IPS-15b (cell line): ENCODE data around the gene CFAP100.

Experiments used
- H3K27me3 ChIP-seq: one replicate; pipeline ENCODE4 v1.6.1; 2013; ENCODE audit warnings: low read length; ENCODE audit not compliant: control insufficient read depth, insufficient read depth
- H3K36me3 ChIP-seq: one replicate; pipeline ENCODE4 v1.6.1; 2013; ENCODE audit warnings: low read length; ENCODE audit not compliant: control insufficient read depth, insufficient read depth
- H3K4me1 ChIP-seq: one replicate; pipeline ENCODE4 v1.6.1; 2013; ENCODE audit warnings: mild to moderate bottlenecking, low read length; ENCODE audit not compliant: control insufficient read depth, insufficient read depth
- H3K4me3 ChIP-seq: one replicate; pipeline ENCODE4 v1.5.1; 2013; ENCODE audit warnings: low read depth, low read length
- H3K9ac ChIP-seq: one replicate; pipeline ENCODE4 v1.6.1; 2013; ENCODE audit warnings: low read depth, mild to moderate bottlenecking, low read length
- H3K9me3 ChIP-seq: one replicate; pipeline ENCODE4 v1.6.1; 2013; ENCODE audit warnings: mild to moderate bottlenecking, low read length; ENCODE audit not compliant: control insufficient read depth, insufficient read depth

The CFAP100 gene

GRCh38 chr3:126394179-126394976 is at the start of gene CFAP100:
Gene CFAP100, plus strand, starts transcription at chr3:126394909. Its CDS starts 1,092 bp downstream, at chr3:126396001.
- peaks cover 45% of the 10 kb centered on the region for H3K27me3 ChIP-seq
- H3K4me1 ChIP-seq: no peaks in the 10 kb centered on the region
- no peaks in the 10 kb centered on the region for H3K36me3 ChIP-seq
- H3K9ac ChIP-seq: no peak within 1 kb of the TSS
- peak within 1 kb of the TSS; percentile 42 for H3K4me3 ChIP-seq
- H3K9me3 ChIP-seq: no peaks in the 10 kb centered on the region

DNA sequence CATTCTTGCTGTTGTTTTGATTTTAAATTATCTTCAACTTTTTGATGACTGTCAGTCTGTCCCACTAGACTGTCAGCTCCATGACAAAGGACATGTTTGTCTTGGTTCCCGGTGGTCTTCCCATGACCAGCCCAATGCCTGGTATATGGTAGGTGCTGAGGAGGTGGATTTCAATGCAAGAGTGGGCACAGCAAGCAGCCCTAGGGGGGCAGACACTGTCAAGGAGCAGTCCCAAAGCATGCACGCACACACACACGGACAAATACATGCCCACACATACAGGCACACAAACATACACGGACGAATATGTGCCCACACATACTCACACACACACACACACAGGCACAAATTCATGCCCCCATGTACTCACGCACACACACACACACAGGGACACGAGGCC is 49.5 kb upstream of the CFAP100 start:
- H3K9ac ChIP-seq: no peak overlapping the region
- H3K9me3 ChIP-seq: no peaks in the 10 kb centered on the region
- H3K36me3 ChIP-seq: peaks cover 4% of the 10 kb centered on the region
- peaks cover 3% of the 10 kb centered on the region for H3K4me1 ChIP-seq
- H3K27me3 ChIP-seq: no peaks in the 10 kb centered on the region
- H3K4me3 ChIP-seq: no peak overlapping the region

- H3K27me3 ChIP-seq: no peaks in the 10 kb centered on the region
- no peak overlapping the region for H3K9ac ChIP-seq
- peaks cover 4% of the 10 kb centered on the region for H3K36me3 ChIP-seq
- peaks cover 3% of the 10 kb centered on the region for H3K4me1 ChIP-seq
- H3K4me3 ChIP-seq: no peak overlapping the region
- H3K9me3 ChIP-seq: no peaks in the 10 kb centered on the region
Observed at GRCh38 chr3:126345641-126346460, 48.9 kb upstream of the CFAP100 start.

GRCh38 chr3:126346466-126346865 is 48.2 kb upstream of the CFAP100 start:
- no peaks in the 10 kb centered on the region for H3K27me3 ChIP-seq
- H3K4me3 ChIP-seq: no peak overlapping the region
- peaks cover 5% of the 10 kb centered on the region for H3K36me3 ChIP-seq
- H3K9ac ChIP-seq: no peak overlapping the region
- H3K4me1 ChIP-seq: peaks cover 3% of the 10 kb centered on the region
- H3K9me3 ChIP-seq: no peaks in the 10 kb centered on the region

DNA sequence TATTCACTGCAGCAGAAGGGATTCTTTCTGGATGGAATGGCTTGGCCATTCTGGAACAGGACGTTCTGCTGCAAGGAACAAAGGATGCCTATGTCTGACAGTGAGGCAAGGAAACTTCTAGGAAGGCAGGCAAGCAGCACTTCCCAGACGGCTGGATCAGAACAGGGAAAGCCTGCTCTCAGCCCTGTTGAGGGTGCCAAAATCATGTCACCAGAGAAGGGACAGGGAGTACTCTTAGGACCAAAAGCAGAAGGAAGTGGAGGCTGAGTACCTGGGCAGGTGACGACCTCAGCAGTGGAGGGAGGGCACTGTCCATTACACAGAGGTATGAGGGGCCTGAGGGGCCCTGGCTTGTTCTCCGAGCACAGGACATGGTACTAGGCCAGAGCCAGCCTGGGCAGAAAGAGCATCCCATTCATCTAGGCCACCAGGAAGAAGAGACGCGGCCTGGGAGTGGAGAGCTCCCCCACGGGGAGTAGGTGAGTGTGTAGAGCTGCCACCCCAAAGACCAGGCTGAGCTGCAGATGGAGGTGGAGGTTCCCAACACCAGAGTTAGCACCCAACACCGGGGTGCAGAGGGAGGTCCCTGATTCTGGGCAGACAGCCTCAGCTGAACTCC is 47.1 kb upstream of the CFAP100 start:
- Histone ChIP-seq H3K4me3 (no peak overlapping the region), H3K4me1 (peaks cover 2% of the 10 kb centered on the region), H3K9ac (no peak overlapping the region), H3K9me3 (no peaks in the 10 kb centered on the region), H3K27me3 (no peaks in the 10 kb centered on the region), H3K36me3 (peaks cover 7% of the 10 kb centered on the region)

DNA sequence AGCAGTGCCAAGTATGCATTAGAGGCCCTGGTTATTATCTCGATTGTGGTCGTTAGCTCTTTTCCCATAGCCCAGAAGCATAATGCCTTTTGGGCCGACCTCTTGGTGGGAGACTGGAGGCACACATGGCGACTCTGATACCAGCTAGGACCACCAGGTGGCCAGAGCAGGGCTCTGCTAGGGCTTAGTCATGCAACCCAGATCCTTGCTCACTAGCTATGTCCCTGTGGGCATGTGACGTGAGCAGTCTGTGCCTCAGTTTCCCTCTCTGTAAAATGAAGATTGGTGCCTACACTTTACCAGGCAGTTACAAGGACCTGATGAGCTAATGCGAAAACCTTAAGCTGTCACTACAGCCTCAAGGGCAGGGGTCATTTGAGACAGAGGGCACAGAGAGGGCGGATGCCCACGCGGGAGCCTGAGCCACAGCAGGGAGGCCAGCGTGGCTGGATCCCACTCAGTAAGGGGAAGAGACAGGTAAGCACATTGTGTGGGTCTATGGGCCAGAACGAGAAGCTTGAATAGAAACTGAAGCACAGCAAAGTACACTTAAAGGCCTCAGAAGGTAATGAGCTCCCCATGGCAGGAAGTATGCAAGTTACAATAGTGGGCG is 46.3 kb upstream of the CFAP100 start:
- Histone ChIP-seq H3K27me3 (no peaks in the 10 kb centered on the region), H3K36me3 (peaks cover 7% of the 10 kb centered on the region), H3K9ac (no peak overlapping the region), H3K4me3 (no peak overlapping the region), H3K4me1 (no peaks in the 10 kb centered on the region), H3K9me3 (no peaks in the 10 kb centered on the region)

DNA sequence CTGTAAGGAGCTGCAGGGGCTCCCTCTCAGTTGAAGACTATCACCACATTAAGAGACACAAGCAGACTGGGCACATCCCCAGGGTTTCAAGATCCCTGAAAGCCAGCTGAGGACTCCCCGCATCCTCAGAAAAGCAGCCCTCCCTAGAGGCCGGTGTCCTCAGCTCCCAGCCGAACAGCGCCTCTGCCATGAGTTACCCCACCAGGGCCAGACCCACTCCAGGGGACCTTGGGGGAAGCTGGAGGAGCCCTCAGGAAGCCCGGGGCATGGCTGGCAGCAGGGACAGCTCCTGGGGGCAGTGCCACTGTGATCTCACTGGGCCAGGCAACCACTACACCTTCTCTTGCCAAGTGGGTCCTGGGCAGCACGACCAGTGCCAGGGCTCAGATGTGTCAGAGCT is 45.6 kb upstream of the CFAP100 start:
- Histone ChIP-seq H3K36me3 (peaks cover 7% of the 10 kb centered on the region), H3K9me3 (no peaks in the 10 kb centered on the region)

GRCh38 chr3:126349611-126350501 is 44.9 kb upstream of the CFAP100 start:
- Histone ChIP-seq H3K9me3 (no peaks in the 10 kb centered on the region), H3K36me3 (peaks cover 7% of the 10 kb centered on the region), H3K27me3 (no peaks in the 10 kb centered on the region), H3K4me1 (no peaks in the 10 kb centered on the region), H3K4me3 (no peak overlapping the region), H3K9ac (no peak overlapping the region)

More for the DNA sequence above, 45.6 kb upstream of the CFAP100 start:
- Histone ChIP-seq H3K4me3 (no peak overlapping the region), H3K9ac (no peak overlapping the region), H3K4me1 (no peaks in the 10 kb centered on the region), H3K27me3 (no peaks in the 10 kb centered on the region)

DNA sequence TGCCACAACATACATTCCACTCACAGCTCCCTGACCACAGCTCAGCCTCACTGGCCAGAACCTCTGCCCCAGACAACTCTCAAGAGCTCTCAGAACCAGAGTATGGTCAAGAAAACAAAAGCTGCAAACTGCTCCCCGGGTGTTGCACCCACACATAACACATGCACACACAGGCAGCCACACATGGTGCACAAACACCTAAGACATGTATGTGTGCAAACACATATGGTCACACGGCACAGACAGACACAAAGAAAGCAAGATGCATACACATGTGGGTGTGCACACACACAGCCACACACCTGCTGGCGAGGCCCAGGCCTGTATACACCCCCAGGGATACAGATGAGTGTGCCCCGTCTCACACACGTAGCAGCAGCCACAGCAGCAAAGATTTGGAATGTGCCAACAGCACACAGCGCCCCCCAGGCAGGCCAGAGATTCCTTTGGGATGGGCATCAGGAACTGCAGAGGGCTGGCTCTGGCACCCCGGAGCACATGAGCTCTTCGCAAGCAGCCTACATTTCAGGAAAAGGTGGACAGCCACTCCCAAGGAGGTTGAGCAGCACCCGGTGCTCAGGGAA is 44.1 kb upstream of the CFAP100 start:
- H3K9ac ChIP-seq: no peak overlapping the region
- no peaks in the 10 kb centered on the region for H3K9me3 ChIP-seq
- peaks cover 7% of the 10 kb centered on the region for H3K36me3 ChIP-seq
- no peak overlapping the region for H3K4me3 ChIP-seq
- H3K27me3 ChIP-seq: no peaks in the 10 kb centered on the region
- H3K4me1 ChIP-seq: peaks cover 3% of the 10 kb centered on the region

DNA sequence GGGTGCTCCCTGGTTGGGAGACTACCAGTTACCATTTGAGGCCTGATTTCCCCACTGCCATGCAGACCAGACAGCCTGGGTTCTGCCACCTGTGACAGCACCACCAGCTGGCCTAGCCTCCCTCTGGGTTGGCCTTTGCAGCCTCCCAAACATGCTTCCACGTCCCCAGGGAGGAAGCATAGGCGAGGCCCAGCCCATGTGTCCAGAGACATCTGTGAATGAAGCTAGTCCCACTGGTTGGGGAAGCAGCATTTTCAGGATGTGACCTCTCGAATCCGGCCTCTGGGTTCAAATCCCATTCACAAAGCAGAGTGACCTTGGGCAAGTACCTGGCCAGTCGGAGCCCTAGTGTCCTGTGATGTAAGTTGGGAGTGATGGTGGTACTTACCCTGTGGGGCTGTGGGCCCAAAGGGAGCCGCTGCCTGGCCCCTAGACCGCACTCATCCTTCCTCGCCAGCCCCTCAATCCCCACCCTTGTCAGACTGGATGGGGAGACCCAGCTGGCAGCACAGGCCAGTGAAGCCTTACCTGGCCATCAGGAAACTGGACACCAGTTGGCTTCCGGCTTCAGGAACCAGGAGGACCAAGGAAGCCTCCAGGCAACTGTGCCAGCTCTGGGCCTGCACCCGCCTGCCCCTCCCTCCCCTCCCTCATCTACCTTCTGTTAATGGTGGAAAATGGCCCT is 43.5 kb upstream of the CFAP100 start:
- Histone ChIP-seq H3K36me3 (peaks cover 3% of the 10 kb centered on the region), H3K4me3 (no peak overlapping the region), H3K9ac (no peak overlapping the region), H3K9me3 (no peaks in the 10 kb centered on the region), H3K4me1 (peaks cover 3% of the 10 kb centered on the region), H3K27me3 (no peaks in the 10 kb centered on the region)
